Measurements from ENCODE around the gene RNF44.
"Not testable (repeated sequence)": the region's sequence is repeated elsewhere in the genome, so short reads cannot be mapped to it uniquely, and the experiment has no call there.

Gene RNF44

DNA sequence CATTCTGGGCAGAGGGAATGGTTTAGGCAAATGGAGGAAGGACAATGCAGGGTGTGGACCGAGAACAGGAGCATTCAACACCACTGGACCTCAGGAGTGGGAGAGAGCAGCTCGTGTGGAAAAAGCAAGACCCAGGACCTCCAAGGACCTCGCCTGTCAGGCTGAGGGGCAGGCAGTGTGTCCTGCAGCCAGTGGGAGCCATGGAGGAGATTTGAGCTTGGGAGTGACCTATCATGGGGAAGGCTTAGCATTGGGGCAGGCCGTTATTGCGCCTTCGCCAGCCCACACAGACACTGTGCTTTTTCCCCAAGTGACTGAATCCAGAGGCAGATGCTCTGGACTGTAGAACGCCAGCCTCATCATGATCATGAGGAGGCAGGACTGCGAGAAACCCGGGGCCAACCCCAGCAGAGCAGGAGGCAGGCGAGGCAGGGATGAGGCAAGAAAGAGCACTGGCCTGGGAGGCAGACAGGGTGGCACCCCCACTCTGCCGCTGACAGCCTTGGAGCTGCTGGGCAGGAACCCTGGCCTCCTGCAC lies 15.2 kb upstream of the RNF44 start:
- DNase-seq (ENCODE audit: low read depth): no peak

DNA sequence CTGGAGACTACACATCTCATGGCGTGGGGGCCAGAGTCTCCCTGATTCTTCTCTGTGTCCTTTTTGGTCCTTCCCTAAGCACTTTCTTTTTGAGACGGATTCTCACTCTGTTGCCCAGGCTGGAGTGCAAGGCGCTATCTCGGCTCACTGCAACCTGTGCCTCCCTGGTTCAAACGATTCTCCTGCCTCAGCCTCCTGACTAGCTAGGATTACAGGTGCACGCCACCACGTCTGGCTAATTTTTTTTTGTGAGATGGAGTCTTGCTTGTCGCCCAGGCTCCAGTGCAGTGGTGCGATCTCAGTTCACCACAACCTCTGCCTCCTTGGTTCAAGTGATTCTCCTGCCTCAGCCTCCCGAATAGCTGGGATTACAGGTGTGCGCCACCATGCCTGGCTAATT lies 13.7 kb upstream of the RNF44 start:
- not testable (repeated sequence) for DNase-seq (ENCODE audit: low read depth)

- no peak for DNase-seq (ENCODE audit: low read depth)
Measured at GRCh38 chr5:176550275-176550831, 13.2 kb upstream of the RNF44 start.

DNA sequence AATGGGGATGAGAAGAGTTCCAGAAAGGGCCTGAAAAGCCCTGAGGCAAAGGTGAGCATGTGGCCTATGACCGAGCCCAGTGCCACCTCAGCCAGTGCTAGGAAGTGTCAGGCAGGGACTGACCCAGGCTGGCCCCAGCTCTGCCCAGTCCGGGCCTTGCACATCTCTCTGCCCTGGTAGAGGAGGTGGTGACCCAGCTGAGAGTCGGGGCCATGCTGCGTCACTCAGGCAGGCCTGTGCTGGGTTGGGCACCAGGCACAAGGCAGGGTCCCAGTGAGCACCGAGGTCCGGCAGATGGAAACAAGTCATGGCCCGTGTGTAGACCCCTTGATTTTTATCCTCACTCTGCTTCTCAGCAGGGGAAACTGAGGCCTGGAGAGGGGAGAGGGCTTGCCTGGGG lies 12.7 kb upstream of the RNF44 start:
- no peak for DNase-seq (ENCODE audit: low read depth)

DNA sequence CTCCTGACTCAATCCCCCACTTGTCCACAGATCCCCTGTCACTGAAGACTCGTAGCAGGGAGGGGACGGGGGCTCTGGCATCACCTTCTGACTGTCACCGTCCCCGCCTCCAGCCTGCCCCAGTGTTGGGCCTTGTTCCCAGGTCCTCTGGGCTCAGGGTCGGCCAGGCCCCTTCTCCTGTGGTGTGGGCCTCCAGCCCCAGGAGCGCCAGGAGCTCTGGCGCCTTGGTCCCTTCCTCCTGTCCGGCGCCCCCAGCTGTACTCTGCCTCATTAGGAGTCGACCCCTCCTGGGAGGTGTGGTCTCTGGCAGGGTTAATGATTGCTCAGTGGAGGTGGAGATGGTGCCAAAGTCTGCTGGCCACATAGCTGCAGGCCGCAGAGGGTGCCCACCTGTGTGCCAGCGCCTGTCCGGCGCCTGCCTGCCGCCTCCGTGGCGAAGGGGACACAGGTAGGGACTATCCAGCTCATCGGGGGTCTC lies 11.8 kb upstream of the RNF44 start, which contains the start of gene CDHR2:
CDHR2 (plus strand) TSS at position 376 of the 478 bp plus-strand sequence. CDS start 16,011 bp downstream, outside the sequence.
- DNase-seq (ENCODE audit: low read depth): no peak

DNA sequence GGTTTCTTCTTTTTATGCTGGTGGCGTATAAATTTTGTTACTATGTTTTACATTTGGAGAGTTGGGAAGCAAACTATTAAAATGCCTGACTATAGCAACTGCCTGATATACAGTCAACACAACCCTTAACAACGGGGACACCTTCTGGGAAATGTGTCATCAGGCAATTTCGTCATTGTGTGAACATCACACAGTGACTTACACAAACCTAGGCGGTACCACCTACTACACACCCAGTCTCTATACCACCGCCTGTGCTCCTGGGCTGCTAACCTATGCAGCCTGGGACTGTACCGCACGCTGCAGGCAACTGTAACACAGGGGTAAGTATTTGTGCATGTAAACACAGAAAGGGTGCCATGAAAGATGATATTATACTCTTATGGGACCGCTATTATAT lies 10.6 kb upstream of the RNF44 start:
- no peak for DNase-seq (ENCODE audit: low read depth)

GRCh38 chr5:176545737-176546509 lies 8.7 kb upstream of the RNF44 start:
- no peak for DNase-seq (ENCODE audit: low read depth)

DNA sequence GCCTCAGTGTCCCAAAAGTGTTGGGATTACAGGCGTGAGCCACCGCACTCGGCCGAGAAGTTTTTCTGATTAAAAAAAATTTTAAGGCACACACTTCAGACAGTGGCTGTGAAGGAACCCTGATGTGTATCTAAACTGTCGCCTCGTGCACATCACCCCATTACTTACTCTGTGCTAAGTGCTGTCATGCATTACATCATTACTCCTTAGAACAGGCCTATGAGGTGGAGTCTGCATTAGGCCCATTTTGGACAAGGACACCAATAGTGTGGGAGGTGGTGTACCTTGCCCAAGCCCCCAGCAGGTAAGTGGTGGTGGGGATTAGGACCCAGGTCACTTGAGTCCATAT lies 8.2 kb upstream of the RNF44 start:
- DNase-seq (ENCODE audit: low read depth): no peak

DNA sequence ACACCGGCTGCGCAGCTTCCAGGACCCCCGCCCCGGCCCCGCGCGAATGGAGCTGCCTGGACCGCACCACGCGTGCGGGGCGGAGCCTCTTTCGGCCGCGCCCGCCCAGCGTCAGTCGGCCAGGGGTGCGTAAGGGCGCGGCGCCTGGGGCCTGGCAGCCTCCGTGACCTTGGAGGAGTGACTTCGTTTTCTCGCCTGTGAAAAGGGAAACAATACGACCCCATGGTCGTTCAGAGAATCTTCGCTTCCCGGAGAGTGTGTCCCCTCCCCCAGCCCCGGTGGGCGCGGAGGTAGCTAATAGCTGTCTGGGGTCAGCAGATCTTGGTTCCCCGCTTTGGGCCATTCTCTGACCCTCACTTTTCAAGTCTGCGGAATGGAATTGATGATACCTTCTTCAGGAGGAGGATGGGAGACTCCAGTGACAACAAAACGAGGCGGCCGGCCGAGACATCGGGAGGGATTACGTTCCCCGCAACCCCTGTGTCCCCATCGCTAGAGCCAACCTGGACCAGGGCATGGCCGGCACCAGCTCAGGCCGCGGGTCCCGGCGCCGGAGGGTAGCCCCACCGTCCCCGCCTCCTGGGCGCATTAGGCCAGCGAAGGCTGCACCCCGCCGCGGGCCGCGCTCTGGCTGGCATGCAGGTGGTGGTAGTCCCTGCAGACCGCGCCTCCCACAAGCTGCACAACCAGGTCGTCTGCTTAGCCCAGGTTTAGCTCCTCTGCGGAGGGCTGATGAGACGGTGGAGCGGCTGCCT lies 6.4 kb upstream of the RNF44 start:
- peak; percentile 44 for DNase-seq (ENCODE audit: low read depth)

GRCh38 chr5:176542596-176543427 lies 5.6 kb upstream of the RNF44 start:
- no peak for DNase-seq (ENCODE audit: low read depth)

GRCh38 chr5:176542135-176542595 lies 5.0 kb upstream of the RNF44 start:
- no peak for DNase-seq (ENCODE audit: low read depth)

- DNase-seq (ENCODE audit: low read depth): no peak
Measured at GRCh38 chr5:176541338-176542134, 4.3 kb upstream of the RNF44 start.

DNA sequence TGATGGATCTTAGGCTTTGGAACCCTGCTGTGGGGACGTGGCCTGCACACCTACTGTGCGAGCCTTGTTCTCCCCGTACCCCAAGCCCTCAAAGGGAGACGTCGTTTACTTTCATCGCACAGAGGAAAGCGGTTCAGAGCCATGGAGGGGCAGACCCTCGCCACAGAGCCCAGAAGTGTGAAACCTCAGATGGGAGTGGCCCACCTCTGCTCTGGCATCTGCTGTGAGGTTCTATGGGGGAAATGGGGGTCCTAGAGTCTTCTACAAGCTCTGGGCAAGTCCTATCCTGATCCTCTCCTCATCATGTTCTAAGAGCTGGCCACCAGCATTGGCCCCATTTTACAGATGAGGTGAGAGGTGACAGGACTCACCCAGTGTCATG lies 3.7 kb upstream of the RNF44 start:
- DNase-seq (ENCODE audit: low read depth): no peak

- DNase-seq (ENCODE audit: low read depth): no peak
Measured at GRCh38 chr5:176540476-176540899, 3.3 kb upstream of the RNF44 start.

DNA sequence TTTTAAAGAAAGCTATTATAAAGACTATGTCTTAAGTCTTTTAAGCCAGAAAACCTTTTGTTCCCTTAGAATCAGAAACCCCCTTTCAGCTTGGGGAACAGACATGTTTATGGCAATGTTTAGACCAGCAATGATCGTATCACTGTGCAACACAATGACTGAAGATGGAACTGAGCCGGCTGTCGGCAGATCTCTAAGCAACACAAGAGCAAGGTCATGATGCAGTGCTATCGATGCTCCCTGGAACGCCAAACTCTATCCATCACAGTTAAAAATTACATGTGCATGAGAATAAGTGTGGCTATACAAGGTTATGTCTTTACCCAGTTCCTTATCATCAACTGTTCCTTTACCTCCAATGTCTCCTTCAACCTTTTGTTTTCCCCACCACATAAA lies 1.8 kb upstream of the RNF44 start:
- no peak for DNase-seq (ENCODE audit: low read depth)

GRCh38 chr5:176538230-176538988 lies 1.2 kb upstream of the RNF44 start:
- DNase-seq (ENCODE audit: low read depth): no peak

GRCh38 chr5:176537554-176538229 lies 490 bp upstream of the RNF44 start:
- peak; percentile 99 for DNase-seq (ENCODE audit: low read depth)

GRCh38 chr5:176536132-176536901 lies 885 bp downstream of the RNF44 start:
- peak; percentile 56 for DNase-seq (ENCODE audit: low read depth)

DNA sequence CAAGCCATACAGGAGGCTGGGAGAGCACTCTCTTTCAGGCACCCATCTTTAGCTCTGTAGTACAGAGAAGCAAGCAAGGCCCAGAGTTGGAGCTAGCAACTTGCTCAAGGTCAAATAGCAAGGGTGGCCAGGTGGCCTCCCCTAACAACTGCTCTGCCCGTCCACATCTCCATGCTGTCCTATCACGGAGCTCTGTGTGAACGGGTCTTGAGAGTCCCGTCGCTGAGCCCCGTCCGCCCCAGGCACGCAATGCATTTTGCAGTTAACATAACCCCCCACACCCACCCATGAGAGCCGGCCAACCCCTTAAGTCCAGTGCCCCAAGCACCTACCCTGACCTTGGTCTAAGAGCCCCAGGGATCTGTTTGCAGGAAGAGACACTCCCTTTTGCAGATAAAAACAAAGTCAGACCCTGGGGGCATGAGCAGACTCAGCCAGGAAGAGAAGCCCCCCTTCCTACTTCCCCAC lies 1.5 kb downstream of the RNF44 start:
- DNase-seq (ENCODE audit: low read depth): no peak

All from fibroblast of gingiva (primary cell).